ENCODE results near the gene TCF7.

Gene TCF7

GRCh38 chr5:134113902-134114875 is at the start of gene TCF7:
TSS of gene TCF7 (plus strand) at chr5:134114681. CDS start at chr5:134114907, 226 bp downstream.
- H3K9me3 ChIP-seq (ENCODE audit: control insufficient read depth, insufficient read depth, low read length) = no peaks in the 10 kb centered on the region
- peaks cover 29% of the 10 kb centered on the region for H3K27me3 ChIP-seq (ENCODE audit: control insufficient read depth, insufficient read depth, low read length)
- peak within 1 kb of the TSS; percentile 68 for H3K4me3 ChIP-seq (ENCODE audit: low read depth, low read length)
- peaks cover 6% of the 10 kb centered on the region; the same call in 1 of the 2 replicates for H3K36me3 ChIP-seq (ENCODE audit: control insufficient read depth, insufficient read depth, low read length)
- peak within 1 kb of the TSS; percentile 32; the same call in 1 of the 2 replicates for H3K9ac ChIP-seq (ENCODE audit: low read depth, low read length)
- peak within 1 kb of the TSS; percentile 85 for H3K27ac ChIP-seq (ENCODE audit: low read depth, low read length)
- H3K4me1 ChIP-seq (ENCODE audit: control insufficient read depth, insufficient read depth, low read length) = peaks cover 18% of the 10 kb centered on the region

DNA sequence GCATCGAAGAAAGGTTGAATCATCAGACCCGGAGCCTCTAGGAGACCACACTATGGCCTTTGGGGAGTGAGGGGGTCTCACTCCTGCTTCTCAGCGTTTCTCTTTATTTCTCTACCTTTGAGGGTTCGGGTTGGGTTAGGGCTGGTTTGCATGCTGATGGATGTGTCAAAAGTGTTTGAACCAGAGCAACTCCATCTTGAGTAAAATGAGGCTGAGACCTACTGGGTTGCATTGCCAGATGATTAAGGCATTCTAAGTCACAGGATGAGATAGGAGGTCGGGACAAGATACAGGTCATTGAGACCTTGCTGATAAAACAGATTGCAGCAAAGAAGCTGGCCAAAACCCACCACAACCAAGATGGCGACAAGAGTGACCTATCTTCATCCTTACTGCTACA is 44.9 kb upstream of the TCF7 start:
- Histone ChIP-seq H3K9me3 (ENCODE audit: control insufficient read depth, insufficient read depth, low read length) (no peaks in the 10 kb centered on the region), H3K27ac (ENCODE audit: low read depth, low read length) (no peak overlapping the region), H3K4me3 (ENCODE audit: low read depth, low read length) (no peak overlapping the region)

DNA sequence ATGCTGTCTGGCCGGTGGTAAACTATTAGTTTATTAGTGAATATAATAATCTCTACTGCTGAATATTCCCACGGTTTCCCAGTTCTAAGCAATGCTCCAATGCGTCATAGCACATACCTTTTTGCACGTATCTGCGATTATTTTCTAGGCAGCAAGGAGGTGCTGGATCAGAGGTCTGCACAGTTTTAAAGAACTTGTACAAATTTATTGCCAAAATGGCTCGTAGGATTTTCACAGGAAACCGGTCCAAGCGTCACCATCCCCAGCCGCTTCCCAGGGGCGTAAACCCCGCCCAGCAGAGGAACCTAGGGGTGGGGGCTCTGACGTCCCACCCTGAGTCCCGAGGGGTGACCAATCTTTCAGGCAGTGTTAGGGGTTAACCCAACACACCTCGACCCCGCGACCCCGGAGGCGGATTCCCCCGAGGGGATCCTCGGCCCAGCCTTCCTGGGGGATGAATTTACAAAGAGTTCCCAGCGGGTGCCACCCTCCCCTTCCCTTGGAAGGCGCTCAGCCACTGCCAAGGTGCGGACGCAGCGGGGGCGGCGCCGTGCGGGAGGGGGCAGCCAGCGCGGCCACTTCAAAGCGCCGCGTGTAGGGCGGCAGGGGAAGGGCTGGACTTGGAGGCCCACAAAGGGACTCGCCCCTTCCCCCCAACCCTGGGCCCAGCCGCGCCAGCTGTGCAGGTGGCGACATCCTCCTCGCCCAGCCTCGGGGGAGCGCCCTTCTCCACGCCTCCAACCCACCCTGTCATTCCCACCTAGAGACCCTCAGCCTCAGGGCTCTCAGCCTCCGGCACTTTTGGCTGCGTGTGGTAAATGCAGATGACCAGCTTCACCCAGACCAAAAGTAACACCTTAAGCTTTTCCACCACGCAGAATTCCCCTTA is 43.5 kb upstream of the TCF7 start:
- peak overlapping the region; percentile 60 for H3K27ac ChIP-seq (ENCODE audit: low read depth, low read length)
- no peaks in the 10 kb centered on the region for H3K36me3 ChIP-seq (ENCODE audit: control insufficient read depth, insufficient read depth, low read length)
- H3K4me1 ChIP-seq (ENCODE audit: control insufficient read depth, insufficient read depth, low read length) = peaks cover 24% of the 10 kb centered on the region
- peak overlapping the region; percentile 62 for H3K4me3 ChIP-seq (ENCODE audit: low read depth, low read length)
- H3K9me3 ChIP-seq (ENCODE audit: control insufficient read depth, insufficient read depth, low read length) = no peaks in the 10 kb centered on the region
- H3K27me3 ChIP-seq (ENCODE audit: control insufficient read depth, insufficient read depth, low read length) = peaks cover 14% of the 10 kb centered on the region
- 0 out of 2 replicates have a peak overlapping the region, but pooled peaks have one; percentile 15 for H3K9ac ChIP-seq (ENCODE audit: low read depth, low read length)

More for the DNA sequence above, 44.9 kb upstream of the TCF7 start:
- Histone ChIP-seq H3K4me1 (ENCODE audit: control insufficient read depth, insufficient read depth, low read length) (peaks cover 24% of the 10 kb centered on the region), H3K27me3 (ENCODE audit: control insufficient read depth, insufficient read depth, low read length) (peaks cover 14% of the 10 kb centered on the region), H3K36me3 (ENCODE audit: control insufficient read depth, insufficient read depth, low read length) (no peaks in the 10 kb centered on the region), H3K9ac (ENCODE audit: low read depth, low read length) (no peak overlapping the region)

- Histone ChIP-seq H3K4me3 (ENCODE audit: low read depth, low read length) (peak overlapping the region; percentile 62), H3K4me1 (ENCODE audit: control insufficient read depth, insufficient read depth, low read length) (peaks cover 24% of the 10 kb centered on the region), H3K27me3 (ENCODE audit: control insufficient read depth, insufficient read depth, low read length) (peaks cover 14% of the 10 kb centered on the region), H3K27ac (ENCODE audit: low read depth, low read length) (peak overlapping the region; percentile 37), H3K9me3 (ENCODE audit: control insufficient read depth, insufficient read depth, low read length) (no peaks in the 10 kb centered on the region), H3K36me3 (ENCODE audit: control insufficient read depth, insufficient read depth, low read length) (no peaks in the 10 kb centered on the region), H3K9ac (ENCODE audit: low read depth, low read length) (no peak overlapping the region)
Observed at GRCh38 chr5:134071614-134072207, 42.8 kb upstream of the TCF7 start.

GRCh38 chr5:134072471-134073210 is 41.8 kb upstream of the TCF7 start:
- no peaks in the 10 kb centered on the region for H3K9me3 ChIP-seq (ENCODE audit: control insufficient read depth, insufficient read depth, low read length)
- peaks cover 14% of the 10 kb centered on the region for H3K27me3 ChIP-seq (ENCODE audit: control insufficient read depth, insufficient read depth, low read length)
- peaks cover 24% of the 10 kb centered on the region for H3K4me1 ChIP-seq (ENCODE audit: control insufficient read depth, insufficient read depth, low read length)
- no peak overlapping the region for H3K4me3 ChIP-seq (ENCODE audit: low read depth, low read length)
- H3K36me3 ChIP-seq (ENCODE audit: control insufficient read depth, insufficient read depth, low read length) = no peaks in the 10 kb centered on the region
- no peak overlapping the region for H3K9ac ChIP-seq (ENCODE audit: low read depth, low read length)
- H3K27ac ChIP-seq (ENCODE audit: low read depth, low read length) = no peak overlapping the region

DNA sequence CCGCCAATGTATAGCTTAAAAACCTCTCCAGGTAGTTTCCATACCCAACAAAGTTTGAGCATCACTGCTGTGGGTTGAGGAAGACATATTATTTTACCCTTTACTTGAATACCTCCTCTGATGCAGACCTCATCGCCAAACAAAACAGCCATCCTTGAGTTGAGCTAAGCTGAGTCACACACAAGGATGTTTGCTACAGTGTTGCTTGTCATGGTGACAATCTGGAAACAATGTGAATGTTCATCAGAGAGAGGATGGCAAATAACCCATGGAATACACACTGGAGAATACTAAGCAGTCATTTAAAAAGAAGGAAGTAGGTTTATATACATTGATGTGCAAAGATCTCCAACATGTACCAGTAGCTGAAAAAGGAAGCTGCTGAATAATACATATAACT is 41.1 kb upstream of the TCF7 start:
- Histone ChIP-seq H3K27me3 (ENCODE audit: control insufficient read depth, insufficient read depth, low read length) (peaks cover 14% of the 10 kb centered on the region), H3K4me1 (ENCODE audit: control insufficient read depth, insufficient read depth, low read length) (peaks cover 24% of the 10 kb centered on the region), H3K36me3 (ENCODE audit: control insufficient read depth, insufficient read depth, low read length) (no peaks in the 10 kb centered on the region), H3K4me3 (ENCODE audit: low read depth, low read length) (no peak overlapping the region), H3K27ac (ENCODE audit: low read depth, low read length) (no peak overlapping the region), H3K9ac (ENCODE audit: low read depth, low read length) (no peak overlapping the region), H3K9me3 (ENCODE audit: control insufficient read depth, insufficient read depth, low read length) (no peaks in the 10 kb centered on the region)

DNA sequence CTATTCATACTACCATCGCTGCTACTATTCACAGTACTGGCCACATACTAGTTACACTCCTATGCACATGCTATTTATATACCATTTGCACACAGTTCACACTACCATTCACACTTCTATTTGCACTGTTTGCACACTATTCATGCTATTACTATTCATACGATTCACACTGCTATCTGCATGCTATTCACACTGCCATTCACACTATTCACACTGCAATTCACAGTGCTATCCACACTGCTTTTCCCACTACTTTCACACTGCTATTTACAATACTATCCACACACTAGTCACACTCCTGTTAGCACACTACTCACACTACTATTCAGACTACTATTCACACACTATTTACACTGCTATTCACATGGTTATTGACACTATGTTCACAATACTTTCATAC is 39.4 kb upstream of the TCF7 start:
- Histone ChIP-seq H3K36me3 (ENCODE audit: control insufficient read depth, insufficient read depth, low read length) (no peaks in the 10 kb centered on the region), H3K4me1 (ENCODE audit: control insufficient read depth, insufficient read depth, low read length) (peaks cover 19% of the 10 kb centered on the region), H3K27me3 (ENCODE audit: control insufficient read depth, insufficient read depth, low read length) (peaks cover 14% of the 10 kb centered on the region), H3K4me3 (ENCODE audit: low read depth, low read length) (no peak overlapping the region), H3K9ac (ENCODE audit: low read depth, low read length) (no peak overlapping the region), H3K27ac (ENCODE audit: low read depth, low read length) (no peak overlapping the region), H3K9me3 (ENCODE audit: control insufficient read depth, insufficient read depth, low read length) (no peaks in the 10 kb centered on the region)

DNA sequence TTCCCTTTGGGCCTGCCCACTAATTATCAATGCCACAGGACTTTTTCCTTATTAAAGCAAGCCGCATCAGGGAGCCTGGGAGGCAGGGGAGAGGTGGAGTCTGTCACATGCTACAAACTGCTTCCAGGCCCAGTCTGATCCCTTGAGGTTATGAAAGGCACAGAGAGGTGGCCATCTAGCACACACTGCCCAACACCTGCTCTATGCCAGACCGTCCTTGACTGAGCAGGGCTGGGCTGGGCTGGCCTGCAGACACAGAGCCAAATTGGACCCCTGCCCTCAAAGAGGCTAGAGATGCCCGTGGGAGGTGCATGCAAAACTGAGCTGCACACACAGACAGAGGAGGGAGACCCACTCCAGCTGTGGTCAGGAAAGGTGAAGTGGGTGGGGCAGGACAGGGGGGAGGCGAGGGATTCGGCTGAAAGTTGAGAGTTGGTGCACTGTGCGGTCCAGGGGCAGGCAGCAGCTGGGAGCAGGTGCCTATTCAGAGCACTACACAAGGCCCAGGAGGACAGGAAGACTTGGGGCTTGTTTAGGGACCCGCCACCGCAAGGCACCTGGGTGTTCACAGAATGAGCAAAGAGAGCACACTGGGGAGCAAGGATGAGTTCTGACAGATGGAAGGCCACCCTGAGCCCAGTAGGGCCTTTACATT is 36.4 kb upstream of the TCF7 start:
- Histone ChIP-seq H3K27ac (ENCODE audit: low read depth, low read length) (no peak overlapping the region), H3K4me1 (ENCODE audit: control insufficient read depth, insufficient read depth, low read length) (no peaks in the 10 kb centered on the region), H3K27me3 (ENCODE audit: control insufficient read depth, insufficient read depth, low read length) (no peaks in the 10 kb centered on the region), H3K9me3 (ENCODE audit: control insufficient read depth, insufficient read depth, low read length) (no peaks in the 10 kb centered on the region), H3K9ac (ENCODE audit: low read depth, low read length) (no peak overlapping the region), H3K36me3 (ENCODE audit: control insufficient read depth, insufficient read depth, low read length) (no peaks in the 10 kb centered on the region), H3K4me3 (ENCODE audit: low read depth, low read length) (no peak overlapping the region)

GRCh38 chr5:134079748-134080581 is 34.5 kb upstream of the TCF7 start:
- H3K36me3 ChIP-seq (ENCODE audit: control insufficient read depth, insufficient read depth, low read length) = no peaks in the 10 kb centered on the region
- no peak overlapping the region for H3K9ac ChIP-seq (ENCODE audit: low read depth, low read length)
- H3K4me3 ChIP-seq (ENCODE audit: low read depth, low read length) = no peak overlapping the region
- H3K9me3 ChIP-seq (ENCODE audit: control insufficient read depth, insufficient read depth, low read length) = no peaks in the 10 kb centered on the region
- no peaks in the 10 kb centered on the region for H3K27me3 ChIP-seq (ENCODE audit: control insufficient read depth, insufficient read depth, low read length)
- H3K4me1 ChIP-seq (ENCODE audit: control insufficient read depth, insufficient read depth, low read length) = no peaks in the 10 kb centered on the region
- no peak overlapping the region for H3K27ac ChIP-seq (ENCODE audit: low read depth, low read length)

All from HUES48 (cell line).